ENCODE measurements around the gene COG6. TPM values are rescaled to one million over a fixed set of nuclear protein-coding genes. Genes with fewer than 3 reads are reported as not detected.

COG6 gene
- polyA plus RNA-seq, 1 donor, result 16.4 TPM

DNA sequence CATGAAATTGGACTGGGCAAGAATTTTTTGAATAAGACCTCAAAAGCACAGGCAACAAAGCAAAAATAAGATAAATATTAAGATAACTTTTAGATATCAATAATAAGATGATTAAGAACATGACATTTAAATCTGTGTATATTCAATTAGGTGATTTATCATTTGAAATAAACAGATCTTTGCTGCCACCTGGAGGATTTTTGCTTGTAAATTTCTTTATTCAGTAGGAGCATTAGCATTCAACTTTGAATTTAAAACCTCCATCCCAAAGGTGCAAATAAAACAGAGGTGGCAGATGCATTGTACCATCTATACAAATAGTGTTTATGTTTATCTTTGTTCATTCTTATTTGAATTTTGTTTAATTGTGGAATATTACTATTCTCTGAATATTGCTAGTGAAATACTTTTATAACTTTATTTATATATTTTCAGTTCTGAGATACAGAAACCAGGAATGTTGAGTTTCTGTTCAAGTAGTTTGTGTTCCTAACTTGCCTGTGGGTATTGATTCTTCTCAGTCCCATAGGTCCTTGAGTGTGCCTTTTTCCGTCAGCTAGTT, 20.9 kb downstream of the COG6 start:
- DNase-seq (ENCODE audit: low read depth), result no peak

DNA sequence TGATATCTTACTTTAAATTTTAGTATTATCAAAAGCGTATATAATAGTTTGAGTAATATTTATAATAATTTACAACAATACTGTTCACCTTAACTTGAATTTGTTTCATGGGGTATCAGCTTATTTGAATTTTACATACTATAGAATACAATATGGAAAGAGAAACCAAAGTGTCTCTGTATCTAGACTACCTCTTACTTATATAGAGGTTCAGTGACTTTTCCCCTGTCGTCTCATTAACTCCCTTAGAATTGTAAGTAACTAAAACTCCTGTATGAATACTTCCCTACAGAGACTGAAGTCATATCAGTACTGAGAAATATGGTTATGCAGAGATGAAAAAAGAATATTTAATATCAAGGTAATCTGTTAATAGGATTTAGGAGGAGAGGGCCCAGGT, 26.8 kb downstream of the COG6 start:
- no peak for DNase-seq (ENCODE audit: low read depth)

DNA sequence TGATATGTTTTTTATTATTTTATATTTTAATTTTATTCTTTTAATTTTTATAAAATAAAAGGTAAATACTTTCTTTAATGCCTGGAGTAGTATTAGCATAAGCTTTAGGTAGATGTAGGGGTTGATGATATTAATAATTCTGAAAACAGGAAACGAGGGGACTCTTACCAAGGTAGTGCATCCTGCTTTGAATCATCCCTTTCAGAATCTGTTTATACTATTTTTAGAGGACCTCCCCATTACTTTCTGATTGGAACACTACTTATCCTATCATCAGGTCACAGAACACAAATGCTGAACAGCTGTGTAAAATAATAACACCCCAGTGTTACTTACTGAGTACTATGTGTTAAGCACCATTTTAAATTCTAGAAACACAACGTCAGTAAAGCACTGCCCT, 27.3 kb downstream of the COG6 start:
- no peak for DNase-seq (ENCODE audit: low read depth)

DNA sequence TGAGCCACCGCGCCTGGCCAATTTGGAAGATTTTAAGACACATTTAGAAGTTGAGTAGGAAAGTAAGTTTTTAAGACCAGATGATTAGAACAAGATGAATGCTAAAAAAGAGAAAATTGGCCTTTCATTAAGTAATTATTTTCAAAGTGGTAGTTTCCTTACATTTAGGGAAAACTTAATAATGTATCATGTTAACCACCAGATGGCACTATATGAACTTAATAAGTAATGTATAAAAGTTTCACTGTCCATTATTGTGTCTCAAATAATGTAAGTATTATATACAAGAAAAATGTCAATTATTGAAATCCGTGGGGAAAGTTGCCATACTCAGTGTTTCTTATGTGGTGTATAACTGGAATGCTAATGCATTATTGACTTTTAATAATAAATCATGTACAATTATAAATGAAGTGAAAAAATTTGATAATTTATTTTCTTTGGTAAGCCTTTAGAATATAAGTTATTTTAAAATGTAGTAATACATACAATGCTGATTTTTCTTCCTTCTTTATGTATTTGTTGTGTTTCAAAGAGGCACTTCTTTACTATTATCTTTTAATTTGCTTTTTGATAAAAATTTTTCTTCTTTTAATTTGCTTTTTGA, 29.2 kb downstream of the COG6 start:
- no peak for DNase-seq (ENCODE audit: low read depth)

DNA sequence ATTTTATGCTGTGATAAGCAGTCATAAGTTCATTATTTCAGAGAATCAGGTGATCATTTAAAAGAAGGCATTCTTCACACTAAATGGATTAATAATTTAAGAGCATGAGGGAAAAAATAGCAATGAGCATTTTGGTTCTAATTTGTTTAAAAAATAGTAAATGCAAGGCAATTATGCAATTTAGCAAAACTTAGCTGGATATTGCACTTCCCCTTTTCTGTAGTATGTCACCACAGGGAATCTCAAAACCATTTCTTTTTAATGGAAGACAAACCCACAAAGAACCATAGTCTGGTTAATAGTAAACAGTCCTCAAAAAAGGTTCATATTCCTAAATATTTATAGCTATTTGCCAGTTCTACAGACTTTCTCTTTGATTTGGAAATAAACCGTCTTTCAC, 30.2 kb downstream of the COG6 start:
- DNase-seq (ENCODE audit: low read depth), result no peak

DNA sequence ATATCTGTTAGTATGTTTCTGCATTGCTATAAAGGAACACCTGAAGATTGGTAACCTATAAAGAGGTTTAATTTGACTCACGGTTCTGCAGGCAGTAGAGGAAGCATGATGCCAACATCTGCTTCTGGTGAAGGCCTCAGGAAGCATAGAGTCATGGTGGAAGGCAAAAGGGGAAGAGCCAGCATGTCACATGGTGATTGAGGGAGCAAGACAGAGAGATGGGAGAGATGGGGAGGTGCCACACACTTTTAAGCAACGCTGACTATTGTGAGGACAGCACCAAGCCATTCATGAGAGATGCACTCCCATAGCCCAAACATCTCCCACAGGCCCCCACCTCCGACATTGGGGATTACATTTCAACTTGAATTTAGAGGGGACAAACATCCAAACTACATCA, 32.8 kb downstream of the COG6 start:
- no peak for DNase-seq (ENCODE audit: low read depth)

DNA sequence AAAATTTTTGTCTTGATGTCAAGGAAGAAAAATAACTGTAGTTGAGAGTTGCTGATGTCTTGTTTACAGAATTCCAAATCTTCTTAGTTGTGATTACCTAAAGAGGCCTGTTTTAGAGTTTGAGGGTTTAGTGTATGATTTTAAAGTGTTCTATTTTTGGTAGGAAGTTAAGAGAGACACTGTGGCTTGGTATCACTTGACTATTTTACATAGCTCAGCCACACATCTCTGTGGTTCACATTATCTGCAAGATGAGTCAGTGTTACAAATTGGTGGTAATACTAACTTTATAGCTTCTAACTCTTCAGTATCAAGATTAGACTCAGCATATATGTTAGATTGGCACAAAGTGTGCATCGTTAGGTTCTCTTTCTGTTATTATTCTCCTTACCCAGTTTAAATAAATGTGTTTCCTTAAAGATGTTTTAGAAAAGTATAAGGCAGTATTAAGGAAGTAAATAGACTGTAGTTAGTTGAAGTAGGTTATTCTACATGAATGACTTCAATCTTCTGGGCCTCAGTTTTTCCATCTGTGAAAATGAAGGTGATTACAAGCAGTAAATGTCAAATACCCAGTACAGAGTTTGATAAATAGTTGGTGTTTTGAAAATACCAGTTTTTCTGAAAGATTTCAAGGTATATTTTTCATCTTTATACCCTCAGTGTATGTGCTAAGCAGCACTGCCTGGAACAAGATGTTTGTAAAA, 33.4 kb downstream of the COG6 start:
- DNase-seq (ENCODE audit: low read depth), result no peak

DNA sequence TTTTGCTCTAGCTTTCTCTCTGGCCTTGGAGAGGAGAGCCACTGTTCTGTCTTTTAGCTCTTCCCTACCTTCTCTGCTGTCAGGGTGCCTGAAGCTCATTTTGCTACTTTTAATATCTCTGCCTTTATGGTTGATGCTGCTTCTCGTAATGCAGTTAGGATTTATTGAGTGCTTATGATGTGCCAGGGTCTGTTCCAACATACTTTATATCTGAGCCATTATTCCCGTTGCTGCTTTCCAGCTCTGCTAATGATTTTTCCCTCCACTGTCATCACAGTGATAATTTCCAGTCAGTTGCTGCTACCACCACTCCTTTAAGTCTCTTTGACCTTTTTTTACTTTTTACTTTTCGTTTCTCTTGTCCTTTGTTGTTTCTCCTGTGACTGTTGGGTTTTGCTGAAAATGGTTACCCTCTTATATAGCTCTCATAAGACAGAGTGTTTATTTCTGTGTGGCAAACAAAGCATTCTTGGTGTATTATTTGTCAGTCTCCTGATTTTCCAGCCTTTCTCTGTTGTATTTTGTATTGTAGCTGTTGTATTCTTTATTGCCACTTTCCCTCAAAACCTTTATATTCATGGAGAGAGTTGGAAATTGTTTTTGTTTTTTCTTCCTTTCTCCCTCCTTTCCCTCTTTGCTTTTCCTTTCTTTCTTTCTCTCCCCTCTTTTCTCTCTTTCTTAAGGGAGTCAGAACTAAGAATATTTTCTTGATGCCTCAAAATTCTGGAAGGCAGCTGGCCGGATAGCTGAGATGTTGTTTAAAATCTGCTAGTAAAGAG, 37.4 kb downstream of the COG6 start:
- DNase-seq (ENCODE audit: low read depth), result peak; percentile 46

DNA sequence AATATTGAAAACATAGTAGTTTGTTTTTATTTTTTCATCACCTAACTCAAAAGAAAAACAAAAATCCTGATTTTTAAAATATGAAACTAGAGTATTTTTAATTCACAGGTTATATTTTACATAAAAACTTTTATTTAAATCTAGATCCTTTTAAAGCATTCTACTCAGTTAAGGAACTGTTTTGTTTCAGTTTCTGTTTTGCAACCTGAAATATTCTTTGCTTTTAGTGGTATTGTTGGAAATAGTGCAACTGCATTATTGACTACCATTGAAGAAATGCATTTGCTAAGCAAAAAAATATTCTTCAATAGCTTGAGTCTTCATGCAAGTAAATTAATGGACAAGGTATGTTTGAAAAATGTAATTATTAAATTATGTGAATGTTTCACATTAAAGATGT, 43.8 kb downstream of the COG6 start:
- DNase-seq (ENCODE audit: low read depth), result no peak

DNA sequence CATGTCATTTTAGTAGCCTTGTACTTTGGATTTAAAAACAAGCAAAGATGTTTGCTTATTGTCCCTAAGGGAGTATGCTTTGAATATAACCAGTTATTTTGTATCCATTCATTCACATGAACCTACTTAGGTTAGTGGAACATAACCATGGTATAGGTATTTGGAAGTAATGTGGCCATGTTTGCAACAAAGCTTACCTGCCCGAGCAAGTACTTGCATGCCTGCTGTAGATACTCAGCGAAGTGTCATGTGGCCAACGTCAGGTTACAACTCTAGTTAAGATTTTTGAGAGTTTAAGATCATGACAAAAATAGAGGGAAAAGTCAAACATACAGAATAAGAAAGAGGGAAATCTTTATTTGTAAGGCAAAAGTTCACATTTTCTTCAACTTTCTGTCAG, 57.2 kb downstream of the COG6 start:
- no peak for DNase-seq (ENCODE audit: low read depth)

DNA sequence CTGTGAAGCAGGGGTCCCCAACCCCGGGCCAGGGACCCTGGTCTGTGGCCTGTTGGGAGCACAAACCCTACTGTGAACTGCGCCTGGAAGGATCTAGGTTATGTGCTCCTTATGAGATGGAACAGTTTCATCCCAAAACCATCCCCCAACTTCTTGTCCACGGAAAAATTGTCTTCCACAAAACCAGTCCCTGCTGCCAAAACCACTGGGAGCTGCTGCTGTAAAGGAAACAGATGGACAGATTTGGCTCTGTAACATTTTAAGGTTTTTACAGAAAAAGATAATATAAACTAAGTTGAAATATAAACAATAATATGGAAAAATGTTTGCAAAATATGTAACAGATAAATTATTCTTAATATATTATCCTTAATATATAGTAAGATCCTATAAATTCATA, 73.7 kb downstream of the COG6 start:
- DNase-seq (ENCODE audit: low read depth), result peak; percentile 72

DNA sequence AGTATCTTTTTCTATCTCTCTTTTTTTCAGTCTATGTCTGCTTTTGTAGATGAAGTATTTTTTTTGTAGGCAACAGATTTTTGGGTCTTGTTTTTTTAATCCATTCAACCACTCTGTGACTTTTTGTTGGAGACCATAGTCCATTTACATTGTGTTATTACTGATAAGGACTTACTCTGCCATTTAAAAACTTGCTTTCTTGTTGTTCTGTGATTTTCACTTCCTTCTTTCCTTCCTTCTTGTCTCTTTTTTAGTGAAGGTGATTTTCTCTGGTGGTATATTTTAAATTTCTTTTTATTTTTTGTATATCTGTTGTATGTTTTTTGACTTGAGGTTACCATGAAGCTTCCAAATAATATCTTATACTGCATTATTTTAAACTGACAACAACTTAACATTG, 79.5 kb downstream of the COG6 start:
- no peak for DNase-seq (ENCODE audit: low read depth)

DNA sequence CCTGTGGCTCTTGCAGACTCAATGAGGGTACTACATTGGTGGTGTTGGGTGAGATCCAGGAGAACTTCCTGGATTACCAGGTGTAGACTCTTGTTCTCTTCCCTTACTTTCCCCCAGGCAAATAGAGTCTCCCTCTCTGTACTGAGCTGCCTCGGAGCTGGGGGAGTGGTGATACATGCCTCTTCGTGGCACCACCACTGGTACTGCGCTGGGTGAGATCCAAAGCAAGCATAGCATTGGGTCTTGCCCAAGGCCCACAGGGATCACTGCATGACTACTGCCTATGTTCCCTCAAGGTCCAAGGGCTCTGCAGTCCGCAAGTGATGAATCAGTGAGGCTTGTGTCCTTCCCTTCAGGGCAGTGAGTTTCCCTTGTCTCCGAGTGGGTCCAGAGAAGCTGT, 81.6 kb downstream of the COG6 start:
- no peak for DNase-seq (ENCODE audit: low read depth)

DNA sequence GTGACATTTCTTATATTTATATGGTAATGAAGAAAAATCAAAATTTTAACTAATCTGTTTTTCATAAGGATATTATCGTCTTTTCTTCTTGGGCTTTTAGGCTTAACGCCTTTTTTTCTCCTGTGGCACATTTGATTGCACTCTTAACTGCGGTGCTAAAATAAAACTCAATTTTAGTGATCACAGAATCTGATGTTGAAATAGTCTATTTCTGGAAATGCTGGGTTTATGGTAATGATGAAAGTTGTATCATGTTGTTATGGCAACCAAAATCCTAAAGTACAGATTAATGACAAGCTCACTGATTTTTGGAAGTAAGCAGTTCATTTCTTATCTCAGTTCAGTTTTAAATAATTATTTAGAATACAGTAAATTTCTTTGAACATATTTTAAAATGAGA, 85.3 kb downstream of the COG6 start:
- no peak for DNase-seq (ENCODE audit: low read depth)

DNA sequence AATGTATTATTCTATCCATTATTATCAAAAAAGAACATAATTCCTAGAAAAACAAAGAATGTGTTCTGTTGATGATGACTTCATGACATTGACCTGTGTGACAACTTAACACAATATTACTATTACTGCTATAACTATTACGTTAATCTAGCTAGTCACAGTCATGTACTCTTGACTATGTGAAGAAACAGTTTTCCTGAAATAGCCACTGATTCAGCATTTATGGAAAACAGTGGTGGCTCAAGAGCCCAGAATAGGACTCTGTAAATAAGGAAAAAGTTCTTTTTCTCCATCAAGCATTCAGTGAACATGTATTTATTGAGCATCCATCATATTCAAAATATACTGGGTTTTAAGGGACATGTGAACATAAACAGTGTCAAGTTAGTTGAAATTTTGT, 93.5 kb downstream of the COG6 start:
- DNase-seq (ENCODE audit: low read depth), result no peak

DNA sequence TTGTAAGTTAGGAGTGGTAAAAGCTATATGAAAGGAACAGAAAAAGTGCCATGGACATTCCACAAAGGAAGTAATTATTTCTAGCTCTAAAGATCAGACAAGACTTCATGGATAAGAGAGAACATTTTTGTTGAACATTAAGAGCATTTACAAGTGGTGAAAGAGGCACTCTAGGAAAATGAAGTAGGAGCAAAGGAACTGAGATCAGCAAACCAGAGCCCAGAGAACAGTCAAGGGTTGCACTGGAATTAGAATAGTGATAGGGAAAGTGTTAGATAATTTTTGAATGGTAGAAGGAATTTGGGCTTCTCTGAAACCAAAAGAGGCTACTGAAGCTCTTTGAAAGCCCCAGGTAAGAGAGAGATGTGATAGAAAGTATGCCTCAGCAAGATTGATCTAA, 94.1 kb downstream of the COG6 start:
- no peak for DNase-seq (ENCODE audit: low read depth)

DNA sequence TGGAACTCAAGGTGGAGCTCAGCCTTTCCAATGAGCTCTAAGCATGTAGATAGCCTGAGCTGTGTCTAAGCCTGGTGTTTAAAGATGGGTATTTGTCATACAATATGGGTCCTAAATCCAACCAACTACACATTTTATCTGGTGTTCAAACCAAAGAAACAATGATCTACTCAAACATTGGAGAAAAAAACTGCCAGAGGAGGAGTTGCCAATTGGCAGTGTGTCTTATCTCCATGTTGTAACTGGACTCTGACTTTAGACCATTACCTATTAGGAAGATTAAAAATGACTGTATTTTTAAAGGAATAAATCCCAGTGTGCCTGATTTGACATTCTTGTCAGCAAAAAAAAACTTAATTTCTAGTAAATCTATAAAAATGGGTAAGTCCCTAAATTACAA, 96.3 kb downstream of the COG6 start:
- no peak for DNase-seq (ENCODE audit: low read depth)

DNA sequence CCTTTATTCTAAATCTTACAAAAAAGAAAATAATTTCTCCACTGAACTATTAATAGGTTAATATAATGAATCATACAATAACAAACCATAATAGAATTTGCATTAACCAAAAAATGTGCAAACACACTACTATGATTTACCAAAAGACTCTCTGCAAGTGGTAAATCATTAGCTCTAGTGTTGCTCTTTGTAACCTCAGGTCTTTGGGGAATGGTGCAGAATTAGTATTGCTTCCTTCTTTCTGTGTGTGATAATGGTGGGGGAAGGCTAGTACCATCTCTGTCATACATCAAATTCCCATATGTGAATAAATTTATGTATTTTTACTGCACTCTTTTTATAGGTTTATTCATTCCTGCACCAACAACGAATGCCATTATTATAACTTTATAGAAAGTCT, 105.1 kb downstream of the COG6 start:
- DNase-seq (ENCODE audit: low read depth), result no peak

DNA sequence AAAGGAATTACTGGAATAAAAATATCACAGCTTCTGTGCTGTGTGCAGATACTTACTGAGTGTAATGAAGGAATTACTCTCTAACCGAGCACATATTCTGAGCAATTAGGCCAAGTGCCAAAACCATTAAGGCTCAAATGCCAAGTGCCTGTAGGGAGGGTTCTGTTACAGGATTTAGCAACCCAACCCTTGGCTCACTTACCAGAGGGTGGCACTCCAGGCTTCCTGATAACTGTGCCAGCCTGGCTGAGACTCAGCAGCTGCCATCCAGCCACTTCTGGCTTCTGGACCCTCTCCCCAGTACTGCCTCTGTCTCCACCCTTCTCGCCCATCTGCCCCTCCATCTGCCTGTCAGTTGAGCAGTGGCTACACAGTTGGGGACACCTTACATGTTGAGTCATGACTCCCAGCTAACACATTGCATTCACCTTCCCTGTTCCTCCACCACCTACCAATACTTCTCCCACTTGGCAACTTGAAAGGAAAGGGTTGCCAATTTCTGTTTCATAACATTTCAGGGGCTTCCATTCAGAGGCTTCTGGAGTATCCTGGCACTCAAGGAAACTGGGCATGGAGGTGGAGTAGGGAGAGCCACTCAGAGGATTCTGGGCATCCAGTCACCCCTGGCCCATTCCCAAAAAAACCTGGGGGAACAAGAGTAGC, 110.5 kb downstream of the COG6 start:
- DNase-seq (ENCODE audit: low read depth), result no peak

DNA sequence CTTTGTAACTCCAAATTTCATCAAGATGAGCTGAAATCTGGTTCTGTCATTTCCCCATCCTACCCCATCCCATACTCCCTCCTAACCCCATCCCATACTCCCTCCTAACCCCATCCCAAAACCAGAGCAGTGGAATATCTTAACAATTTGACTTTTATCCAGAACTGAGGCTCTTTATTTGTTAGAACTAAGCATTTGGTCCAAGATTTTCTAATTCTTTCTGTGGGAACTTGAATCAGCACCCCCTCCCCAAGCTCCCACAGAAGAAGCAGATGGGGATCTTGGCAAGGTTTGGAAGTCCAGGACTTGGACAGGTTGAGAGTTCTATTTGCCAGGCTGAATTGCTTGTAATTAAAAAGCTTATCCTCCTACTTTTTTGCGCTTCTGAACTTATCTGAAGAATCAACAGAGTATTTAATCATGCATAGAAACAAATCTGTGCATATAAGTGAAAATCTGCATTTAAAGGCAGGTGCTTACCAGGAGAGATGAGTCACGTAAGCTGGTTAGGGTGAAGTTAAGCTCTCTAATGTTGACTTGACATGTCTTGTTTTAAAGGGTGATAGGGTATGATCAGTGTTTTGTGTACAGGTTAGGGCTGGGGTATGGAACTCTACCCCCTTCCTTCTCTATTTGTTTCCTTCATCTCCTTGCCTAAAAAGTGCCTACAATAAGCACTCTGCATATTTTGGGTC, 111.1 kb downstream of the COG6 start:
- no peak for DNase-seq (ENCODE audit: low read depth)

DNA sequence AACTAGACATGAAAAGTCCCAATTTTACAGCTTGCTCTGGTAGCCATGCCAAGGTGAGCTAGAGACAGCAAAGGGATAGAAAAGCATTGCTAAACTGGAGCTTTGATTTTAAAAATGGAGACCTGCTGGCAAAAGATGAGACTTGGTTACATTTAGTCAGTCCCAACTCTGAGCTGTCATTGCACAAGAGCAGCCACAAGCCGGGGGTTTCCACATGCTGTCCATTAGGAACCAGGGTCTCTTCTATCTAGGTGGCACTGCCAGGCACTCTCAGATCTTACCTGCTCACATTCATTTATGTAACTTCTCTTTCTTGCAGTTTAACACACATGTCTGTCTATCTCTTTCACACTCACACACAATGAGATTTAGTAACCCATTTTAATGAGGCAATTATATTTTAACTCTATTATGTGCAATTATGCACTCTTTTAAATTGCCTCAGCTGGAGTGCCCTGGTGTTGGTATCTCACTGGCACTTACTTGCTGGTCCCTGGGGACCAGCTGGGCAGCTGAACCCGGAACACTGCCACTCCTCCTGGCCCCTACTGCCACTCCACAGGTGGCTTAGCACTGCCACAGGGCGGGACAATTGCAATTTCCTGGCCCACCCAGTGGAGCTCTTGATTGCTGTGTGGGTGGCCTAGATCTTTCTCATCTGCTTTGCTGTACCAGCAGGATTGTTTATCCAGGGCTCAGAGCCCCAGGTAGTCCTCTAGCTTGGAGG, 112.5 kb downstream of the COG6 start:
- no peak for DNase-seq (ENCODE audit: low read depth)
